ENCODE data around the gene ZG16. TPM values are rescaled to one million over a fixed set of nuclear protein-coding genes. Genes with fewer than 3 reads are reported as not detected.
"Not testable (repeated sequence)": the region's sequence is repeated elsewhere in the genome, so short reads cannot be mapped to it uniquely, and the experiment has no call there.

The ZG16 gene
- total and polyA plus RNA-seq, 2 experiments from 2014 or later = not detected

DNA sequence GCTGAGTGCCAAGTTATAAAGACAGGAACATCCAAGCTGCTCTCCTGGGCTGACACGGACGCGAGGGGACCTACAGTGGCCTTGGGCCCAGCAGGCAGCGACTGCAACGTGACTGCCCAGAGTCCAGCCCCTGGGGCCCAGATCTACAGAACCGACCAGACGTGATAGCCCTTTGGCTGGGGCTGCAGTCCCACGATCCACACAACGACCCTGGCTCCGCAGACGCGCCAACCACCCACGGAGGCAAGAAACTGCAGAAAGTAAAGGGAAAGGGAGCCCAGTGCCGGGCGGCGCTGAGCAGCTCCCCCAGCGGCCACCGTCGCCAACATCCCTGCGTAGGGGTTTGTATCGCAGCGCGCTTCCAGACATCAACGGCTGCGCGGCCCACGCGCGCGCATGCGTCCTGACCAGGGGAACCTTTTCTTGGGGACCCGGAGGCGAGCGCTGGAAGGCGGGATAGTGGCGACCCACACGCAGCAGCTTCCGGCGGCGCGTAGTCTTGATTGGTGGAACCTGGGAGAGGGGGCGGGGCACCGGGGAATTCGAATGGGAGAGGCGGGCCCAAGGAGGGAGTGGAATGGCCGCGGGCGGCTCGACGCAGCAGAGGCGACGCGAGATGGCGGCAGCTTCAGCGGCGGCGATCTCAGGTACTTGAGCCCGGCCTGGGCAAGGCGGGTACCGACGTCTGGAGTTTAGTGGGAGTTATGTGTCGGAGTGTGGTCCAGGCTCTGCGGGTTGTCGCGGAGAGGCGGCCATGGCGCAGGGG, 12.3 kb downstream of the ZG16 start, which contains the start of gene KIF22:
Gene KIF22 (plus strand): TSS at position 569 of the 766 bp plus-strand sequence. CDS start 9 bp downstream, at position 578.
- Histone ChIP-seq H3K27me3 (no peaks in the 10 kb centered on the region), H3K4me3 (peak within 1 kb of the TSS; percentile 77), H3K4me1 (ENCODE audit: low read depth) (peaks cover 9% of the 10 kb centered on the region), H3K36me3 (no peaks in the 10 kb centered on the region), H3K27ac (peak within 1 kb of the TSS; percentile 87), H3K9me3 (ENCODE audit: low read depth) (no peaks in the 10 kb centered on the region)
- TF ChIP-seq, protein P1, sequence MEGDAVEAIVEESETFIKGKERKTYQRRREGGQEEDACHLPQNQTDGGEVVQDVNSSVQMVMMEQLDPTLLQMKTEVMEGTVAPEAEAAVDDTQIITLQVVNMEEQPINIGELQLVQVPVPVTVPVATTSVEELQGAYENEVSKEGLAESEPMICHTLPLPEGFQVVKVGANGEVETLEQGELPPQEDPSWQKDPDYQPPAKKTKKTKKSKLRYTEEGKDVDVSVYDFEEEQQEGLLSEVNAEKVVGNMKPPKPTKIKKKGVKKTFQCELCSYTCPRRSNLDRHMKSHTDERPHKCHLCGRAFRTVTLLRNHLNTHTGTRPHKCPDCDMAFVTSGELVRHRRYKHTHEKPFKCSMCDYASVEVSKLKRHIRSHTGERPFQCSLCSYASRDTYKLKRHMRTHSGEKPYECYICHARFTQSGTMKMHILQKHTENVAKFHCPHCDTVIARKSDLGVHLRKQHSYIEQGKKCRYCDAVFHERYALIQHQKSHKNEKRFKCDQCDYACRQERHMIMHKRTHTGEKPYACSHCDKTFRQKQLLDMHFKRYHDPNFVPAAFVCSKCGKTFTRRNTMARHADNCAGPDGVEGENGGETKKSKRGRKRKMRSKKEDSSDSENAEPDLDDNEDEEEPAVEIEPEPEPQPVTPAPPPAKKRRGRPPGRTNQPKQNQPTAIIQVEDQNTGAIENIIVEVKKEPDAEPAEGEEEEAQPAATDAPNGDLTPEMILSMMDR (IDR thresholded peaks at IDR 0.05; ENCODE audit: low read depth, low read length) = peak; percentile 71
- DNase-seq (ENCODE audit: low read depth in 1 of 2, low spot score in 1 of 2) = peak; percentile 99 to 100

DNA sequence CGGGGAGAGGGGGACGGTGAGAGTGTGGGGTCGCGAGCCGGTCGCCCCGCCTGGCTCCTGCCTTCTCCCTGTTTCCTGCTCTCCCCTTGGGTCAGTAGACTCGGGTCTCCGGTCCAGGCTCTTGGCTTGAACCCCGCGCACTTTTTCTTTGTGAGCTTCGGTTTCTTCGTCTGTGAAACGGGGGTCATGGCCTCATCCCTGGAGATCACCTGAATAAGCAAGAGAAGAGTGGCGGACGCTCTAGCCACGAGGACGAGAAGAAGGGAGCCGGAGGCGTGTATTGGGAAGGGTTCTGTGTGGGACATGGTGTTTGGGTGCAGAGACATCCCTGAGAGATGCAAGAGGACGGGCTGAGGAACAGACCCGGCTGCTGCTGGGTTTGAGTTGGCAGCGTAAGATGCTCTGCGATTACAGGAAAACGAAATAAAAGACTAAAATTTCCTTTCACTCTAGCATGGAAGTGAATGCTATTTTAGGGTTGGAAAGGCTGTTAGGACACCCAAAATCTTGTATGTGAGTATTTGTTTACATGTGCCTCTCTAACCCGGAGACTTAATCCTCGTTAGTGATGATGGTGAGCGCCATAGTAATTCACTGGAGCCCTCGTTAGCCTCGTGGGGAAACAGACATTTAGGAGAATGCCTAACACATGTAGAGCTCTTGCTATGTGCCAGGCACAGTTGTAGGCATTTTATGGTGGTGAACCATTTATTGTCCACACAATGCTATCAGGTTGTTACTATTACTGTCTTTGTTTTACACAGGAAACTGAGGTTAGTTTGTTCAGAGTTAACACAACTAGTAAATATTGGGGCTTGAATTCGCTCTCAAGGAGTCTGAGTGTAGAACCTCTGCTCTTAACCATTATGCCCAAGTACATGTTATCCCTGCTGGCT, 13.1 kb downstream of the ZG16 start:
- TF ChIP-seq, protein P1 (IDR thresholded peaks at IDR 0.05; ENCODE audit: low read depth, low read length) = no peak
- no peak for DNase-seq (ENCODE audit: low read depth in 1 of 2, low spot score in 1 of 2)
- H3K27ac ChIP-seq = peak overlapping the region; percentile 73
- H3K27me3 ChIP-seq = no peaks in the 10 kb centered on the region
- H3K36me3 ChIP-seq = no peaks in the 10 kb centered on the region
- peak overlapping the region; percentile 77 for H3K4me3 ChIP-seq
- peaks cover 9% of the 10 kb centered on the region for H3K4me1 ChIP-seq (ENCODE audit: low read depth)
- H3K9me3 ChIP-seq (ENCODE audit: low read depth) = no peaks in the 10 kb centered on the region

DNA sequence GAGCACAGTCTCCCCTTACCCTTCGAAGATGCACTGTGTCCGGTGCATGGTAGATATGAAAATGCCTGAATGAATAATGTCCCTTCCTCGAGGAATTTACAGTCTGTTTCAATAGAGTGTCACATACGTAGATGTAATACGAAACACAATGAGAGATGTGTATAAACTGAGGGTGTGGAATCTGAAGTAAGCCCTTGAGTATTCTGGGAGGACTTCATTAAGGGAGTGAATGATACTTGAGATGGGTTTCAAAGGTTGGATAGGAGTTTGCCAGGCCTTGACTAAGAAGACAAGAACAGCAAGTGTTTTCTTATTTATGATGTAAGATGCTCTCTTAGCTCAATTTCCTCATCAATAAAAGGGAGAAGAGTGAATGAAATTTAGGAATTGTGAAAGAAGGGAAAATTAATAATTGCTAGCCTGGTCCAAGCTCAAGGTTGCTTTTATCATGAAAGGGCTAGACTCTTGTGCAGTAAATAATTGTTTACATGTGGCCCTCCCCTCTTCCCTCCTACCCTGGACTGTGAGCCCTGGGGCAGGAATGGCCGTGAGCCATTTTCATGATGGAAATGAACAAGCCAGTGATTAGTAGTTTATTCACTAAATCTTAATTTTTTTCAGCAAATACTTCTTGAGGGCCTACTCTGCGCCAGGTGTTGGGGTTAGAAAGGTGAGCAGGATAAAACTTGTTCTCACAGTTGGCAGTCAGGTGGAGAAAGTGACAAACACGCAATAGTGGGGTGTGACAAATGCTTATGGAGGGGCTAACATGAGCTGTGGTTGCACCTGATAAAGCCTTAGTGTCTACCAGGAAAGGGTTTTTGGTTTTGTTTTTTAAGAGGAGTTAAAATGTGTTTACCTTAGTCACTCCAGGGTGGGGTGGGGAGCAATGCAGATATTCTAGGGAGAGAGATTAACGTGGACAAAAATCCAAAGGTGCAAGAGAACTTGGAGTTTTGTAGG, 14.1 kb downstream of the ZG16 start:
- no peaks in the 10 kb centered on the region for H3K27me3 ChIP-seq
- DNase-seq (ENCODE audit: low read depth in 1 of 2, low spot score in 1 of 2) = no peak
- H3K4me1 ChIP-seq (ENCODE audit: low read depth) = peaks cover 9% of the 10 kb centered on the region
- peak overlapping the region; percentile 77 for H3K4me3 ChIP-seq
- no peak overlapping the region for H3K27ac ChIP-seq
- TF ChIP-seq, protein P1 (IDR thresholded peaks at IDR 0.05; ENCODE audit: low read depth, low read length) = no peak
- H3K36me3 ChIP-seq = peaks cover 7% of the 10 kb centered on the region
- H3K9me3 ChIP-seq (ENCODE audit: low read depth) = no peaks in the 10 kb centered on the region

DNA sequence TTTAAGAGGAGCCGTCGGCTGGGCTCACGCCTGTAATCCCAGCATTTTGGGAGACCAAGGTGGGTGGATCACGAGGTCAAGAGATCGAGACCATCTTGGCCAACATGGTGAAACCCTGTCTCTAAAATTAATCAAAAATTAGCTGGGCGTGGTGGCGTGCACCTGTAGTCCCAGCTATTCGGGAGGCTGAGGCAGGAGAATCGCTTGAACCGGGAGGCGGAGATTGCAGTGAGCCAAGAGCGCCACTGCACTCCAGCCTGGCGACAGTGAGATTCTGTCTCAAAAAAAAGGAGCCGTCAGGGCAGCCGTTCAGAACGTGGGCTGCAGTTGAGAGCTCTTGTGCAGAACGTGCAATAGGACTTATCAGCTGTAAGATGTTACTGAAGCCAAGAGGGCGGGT, 15.1 kb downstream of the ZG16 start:
- not testable (repeated sequence) for H3K4me3 ChIP-seq; H3K27me3 ChIP-seq; H3K4me1 ChIP-seq (ENCODE audit: low read depth); DNase-seq (ENCODE audit: low read depth in 1 of 2, low spot score in 1 of 2); H3K9me3 ChIP-seq (ENCODE audit: low read depth); H3K27ac ChIP-seq
- H3K36me3 ChIP-seq = peaks cover 16% of the 10 kb centered on the region

DNA sequence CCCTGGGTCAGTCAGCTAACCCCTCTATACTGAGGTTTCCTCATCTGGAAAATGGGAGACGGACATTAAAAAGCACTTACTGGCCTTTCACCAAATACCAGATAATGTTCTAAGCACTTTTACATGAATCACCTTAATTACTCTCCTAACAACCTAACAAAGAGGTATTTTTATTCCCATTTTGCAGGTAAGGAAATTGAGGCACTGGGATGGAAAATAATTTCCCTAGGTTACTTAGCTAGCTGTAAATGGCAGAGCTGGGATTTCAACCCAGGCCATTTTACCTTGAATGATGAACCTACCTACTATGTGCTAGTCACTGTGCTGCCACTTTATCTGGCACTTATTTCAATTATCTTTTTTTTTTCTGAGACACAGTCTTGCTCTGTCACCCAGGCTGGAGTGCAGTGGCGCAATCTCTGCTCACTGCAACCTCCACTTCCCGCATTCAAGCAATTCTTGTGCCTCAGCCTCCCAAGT, 16.2 kb downstream of the ZG16 start:
- no peak overlapping the region for H3K4me3 ChIP-seq
- H3K4me1 ChIP-seq (ENCODE audit: low read depth) = peaks cover 9% of the 10 kb centered on the region
- TF ChIP-seq, protein P1 (IDR thresholded peaks at IDR 0.05; ENCODE audit: low read depth, low read length) = no peak
- no peaks in the 10 kb centered on the region for H3K27me3 ChIP-seq
- DNase-seq (ENCODE audit: low read depth in 1 of 2, low spot score in 1 of 2) = no peak
- no peak overlapping the region for H3K27ac ChIP-seq
- peaks cover 26% of the 10 kb centered on the region for H3K36me3 ChIP-seq
- no peaks in the 10 kb centered on the region for H3K9me3 ChIP-seq (ENCODE audit: low read depth)
